HG03460 (cell line): ENCODE results near the gene BRIP1.
"Not testable (repeated sequence)": the region's sequence is repeated elsewhere in the genome, so short reads cannot be mapped to it uniquely, and the experiment has no call there.

Experiments
- ATAC-seq: cut with Tn5 transposase; IDR thresholded peaks from one replicate; pipeline ENCODE4 v1.9.1; 2021; ENCODE audit not compliant: unreplicated experiment

Gene BRIP1

DNA sequence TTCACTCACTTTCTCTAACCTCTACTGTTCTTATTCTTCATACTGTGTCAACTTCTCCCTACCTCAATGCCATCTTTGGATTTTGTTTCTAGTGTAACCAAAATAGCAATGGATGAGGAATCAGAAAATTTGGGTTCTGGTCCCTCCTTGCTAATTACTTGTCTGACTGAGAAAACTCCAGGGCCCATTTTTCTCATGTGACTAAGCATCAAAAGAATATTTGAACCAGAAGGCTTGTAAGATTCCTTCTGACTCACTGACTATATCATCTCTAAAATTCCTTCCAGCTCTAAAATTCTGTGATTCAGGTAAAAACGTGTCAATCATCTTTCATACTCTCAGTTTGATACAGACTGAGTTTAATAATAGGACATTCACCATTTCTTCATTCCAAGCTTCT lies 57.9 kb downstream of the BRIP1 start:
- ATAC-seq = no peak

DNA sequence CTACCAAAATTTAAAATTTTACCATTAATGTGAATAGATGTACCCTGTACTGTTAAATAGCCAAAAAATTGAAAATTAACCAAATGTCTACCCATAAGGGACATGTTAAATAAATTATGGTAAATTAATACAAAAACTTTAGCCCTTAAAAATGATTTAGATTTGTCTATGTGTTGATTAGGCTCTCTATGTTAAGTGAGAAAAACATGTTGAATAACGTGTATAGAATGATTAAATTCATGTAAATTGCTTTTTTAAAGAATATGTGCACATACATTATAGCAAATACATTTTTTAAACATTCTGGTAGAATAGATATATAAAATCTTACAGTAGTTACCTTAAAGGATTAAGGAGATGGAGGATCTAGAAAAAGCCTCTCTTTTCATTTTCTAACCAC lies 59.5 kb downstream of the BRIP1 start:
- no peak for ATAC-seq

DNA sequence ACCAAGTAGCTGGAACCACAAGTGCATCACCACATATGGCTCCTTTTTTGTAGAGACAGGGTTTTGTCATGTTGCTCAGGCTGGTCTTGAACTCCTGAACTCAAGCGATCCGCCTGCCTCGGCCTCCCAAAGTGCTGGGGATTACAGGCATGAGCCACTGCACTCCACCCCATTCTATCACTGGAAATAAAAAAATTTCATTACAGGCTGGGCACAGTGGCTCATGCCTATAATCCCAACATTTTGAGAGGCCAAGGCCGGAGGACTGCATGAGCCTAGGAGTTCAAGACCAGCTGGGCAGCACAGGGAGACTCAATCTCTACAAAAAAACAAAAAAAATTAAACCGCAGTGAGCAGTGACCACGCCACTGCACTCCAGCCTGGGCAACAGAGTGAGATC lies 60.1 kb downstream of the BRIP1 start:
- ATAC-seq = no peak

DNA sequence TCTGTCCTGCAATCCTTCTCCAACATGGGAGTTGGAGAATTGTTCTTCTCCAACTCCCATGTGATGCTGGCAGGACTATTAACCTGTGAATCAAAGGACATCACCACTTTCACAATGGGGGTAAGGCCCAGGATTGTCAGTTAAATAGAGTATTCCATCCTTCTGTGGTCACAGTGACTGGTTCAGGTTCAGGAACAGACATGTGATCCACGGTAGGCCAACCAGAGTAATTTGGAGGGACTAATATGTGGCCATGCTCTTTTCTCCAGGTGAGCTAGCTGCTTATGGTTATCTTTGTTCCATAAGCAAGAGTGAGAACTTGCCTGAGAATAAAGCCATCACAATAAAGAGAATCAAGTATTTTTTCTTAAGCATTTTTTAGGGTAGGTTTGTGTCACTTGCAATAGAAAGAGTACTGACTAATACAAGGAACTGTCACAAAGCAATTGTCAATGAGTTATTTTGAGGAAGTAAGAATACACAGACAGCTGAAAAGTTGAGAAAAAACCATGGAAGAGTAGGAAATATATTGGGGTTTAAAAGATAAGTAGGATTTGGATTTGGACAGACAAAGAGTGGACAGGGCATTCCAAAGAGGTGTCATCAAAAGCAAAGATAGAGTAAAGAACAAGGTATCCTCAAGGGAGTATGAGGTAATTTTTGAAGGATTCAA lies 63.4 kb downstream of the BRIP1 start:
- ATAC-seq = no peak

DNA sequence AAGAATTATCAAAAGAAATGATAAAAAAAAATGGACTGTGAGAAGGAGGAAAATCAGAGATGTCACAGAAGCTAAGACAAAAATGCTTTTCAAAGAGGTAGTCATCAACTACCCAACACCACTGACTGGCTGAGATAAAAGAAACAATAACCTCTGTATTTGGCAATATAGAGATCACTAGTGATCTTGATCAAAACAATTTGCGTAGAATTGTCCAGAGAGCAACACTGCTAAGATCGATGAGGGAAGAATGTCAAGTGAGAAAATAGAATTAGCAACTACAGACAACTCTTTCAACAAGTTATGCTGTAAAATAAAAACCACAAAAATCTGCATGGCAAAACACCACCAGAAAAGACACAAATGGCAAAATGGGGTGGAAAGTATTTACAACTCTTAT lies 66.0 kb downstream of the BRIP1 start:
- ATAC-seq = no peak

DNA sequence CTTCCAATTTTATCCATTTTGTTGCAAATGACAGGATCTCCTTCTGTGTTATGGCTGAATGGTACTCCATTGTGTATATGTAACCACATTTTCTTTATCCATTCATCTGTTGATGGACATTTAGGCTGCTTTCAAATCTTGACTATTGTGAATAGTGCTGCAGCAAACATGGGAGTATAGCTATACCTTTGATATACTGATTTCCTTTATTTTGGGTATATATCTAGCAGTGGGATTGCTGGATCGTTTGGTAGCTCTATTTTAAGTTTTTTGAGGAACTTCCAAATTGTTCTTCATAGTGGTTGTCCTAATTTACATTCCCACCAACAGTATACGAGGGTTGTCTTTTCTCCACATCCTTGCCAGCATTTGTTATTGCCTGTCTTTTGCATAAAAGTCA lies 67.8 kb downstream of the BRIP1 start:
- ATAC-seq = no peak

DNA sequence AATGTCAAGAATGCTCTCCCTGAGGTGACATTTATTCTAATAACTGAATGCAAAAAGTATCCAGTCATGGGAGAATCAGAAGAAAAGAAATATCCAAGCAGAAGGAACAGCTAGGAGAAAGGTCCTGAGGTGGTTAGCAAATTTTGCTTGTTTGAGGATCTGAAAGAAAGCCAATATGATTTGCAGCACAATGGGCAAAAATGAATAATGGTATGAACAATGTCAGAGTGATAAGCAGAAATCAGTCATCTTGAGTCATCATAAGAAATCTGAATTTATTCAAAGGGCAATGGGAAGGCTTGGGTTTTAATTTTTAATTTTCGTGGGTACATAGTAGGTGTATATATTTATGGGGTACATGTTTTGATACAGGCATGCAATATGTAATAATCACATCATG lies 68.5 kb downstream of the BRIP1 start:
- no peak for ATAC-seq

DNA sequence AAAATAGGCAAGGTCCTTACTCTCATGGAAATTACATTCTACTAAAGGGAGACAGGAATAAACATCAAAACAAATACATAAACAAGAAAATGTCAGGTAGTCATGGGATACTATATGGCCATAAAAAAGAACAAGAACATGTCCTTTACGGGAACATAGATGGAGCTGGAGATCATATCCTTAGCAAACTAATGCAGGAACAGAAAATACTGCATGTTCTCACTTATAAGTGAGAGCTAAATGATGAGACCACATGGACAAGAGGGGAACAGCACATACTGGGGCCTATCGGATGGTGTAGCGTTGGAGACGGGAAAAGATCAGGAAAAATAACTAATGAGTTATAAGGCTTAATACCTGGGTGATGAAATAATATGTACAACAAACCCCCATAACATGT lies 69.1 kb downstream of the BRIP1 start:
- ATAC-seq = no peak

DNA sequence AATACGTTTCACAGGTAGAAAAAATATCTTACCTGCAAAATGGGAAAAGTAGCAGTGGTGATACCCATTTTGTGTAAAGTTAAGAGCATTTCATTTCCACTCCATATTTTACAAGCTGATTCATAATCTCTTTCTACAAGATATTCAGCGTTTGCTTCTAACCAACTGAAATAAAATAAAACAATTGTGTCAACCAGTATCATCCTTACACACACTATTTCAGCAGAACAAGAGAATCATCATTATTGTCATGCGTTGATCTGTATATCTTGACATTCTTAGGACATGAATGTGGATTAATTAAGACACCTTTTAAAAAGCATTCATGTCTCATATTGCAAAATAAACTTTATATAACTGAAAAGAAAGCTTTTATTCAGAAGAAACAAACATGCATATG lies 69.8 kb downstream of the BRIP1 start:
- no peak for ATAC-seq

DNA sequence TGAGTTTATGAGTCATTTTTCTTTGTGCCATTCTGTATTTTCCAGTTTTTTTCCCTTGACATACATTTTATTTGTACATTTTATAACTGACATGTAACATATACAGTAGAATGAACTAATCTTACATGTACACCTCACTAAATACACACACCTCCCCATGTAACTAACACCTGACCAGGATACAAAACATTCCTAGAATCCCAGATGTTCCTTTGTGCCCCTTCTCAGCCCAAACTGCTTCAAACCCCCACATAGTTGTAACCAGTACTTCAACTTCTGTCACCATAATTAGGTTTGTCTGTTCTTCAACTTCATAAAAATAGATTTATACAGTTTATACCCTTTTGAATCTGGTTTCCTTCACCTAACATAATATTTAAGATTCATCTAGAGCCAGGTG lies 73.5 kb downstream of the BRIP1 start:
- ATAC-seq = no peak

DNA sequence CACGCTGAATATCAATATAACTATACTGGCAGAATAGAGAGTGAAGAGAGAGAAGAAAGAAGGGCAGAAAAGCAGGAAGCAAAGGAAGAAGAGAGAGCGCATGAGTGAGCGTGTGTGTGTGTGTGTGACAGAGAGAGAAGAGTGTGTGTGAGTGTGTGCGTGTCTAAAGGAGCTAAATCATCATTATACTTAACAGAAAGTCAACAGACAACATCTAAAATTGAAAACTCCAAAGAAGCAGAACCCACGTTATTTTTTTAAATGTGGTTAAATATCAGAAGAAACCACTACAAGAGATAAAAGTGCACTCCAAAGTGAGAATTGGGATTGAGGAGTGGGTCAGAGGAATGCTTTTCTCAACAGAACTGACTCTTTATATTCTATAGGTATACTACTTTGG lies 77.2 kb downstream of the BRIP1 start:
- ATAC-seq = no peak

DNA sequence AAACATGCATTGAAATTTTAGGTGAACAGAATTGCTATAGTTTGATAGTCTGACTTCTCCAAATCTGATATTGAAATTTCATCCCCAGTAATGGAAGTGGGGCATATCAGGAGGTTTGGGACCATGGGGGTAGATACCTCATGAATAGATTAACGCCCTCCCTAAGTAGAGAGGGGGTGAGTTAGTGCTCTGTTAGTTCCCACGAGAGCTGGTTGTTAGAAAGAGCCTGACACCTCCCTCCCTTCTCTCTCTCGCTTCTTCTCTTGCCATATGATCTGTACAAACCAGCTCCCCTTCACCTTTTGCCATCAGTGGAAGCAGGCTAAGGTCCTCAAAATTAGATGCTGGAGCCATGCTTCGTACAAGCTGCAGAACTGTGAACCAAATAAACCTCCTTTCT lies 78.8 kb downstream of the BRIP1 start:
- ATAC-seq = no peak

DNA sequence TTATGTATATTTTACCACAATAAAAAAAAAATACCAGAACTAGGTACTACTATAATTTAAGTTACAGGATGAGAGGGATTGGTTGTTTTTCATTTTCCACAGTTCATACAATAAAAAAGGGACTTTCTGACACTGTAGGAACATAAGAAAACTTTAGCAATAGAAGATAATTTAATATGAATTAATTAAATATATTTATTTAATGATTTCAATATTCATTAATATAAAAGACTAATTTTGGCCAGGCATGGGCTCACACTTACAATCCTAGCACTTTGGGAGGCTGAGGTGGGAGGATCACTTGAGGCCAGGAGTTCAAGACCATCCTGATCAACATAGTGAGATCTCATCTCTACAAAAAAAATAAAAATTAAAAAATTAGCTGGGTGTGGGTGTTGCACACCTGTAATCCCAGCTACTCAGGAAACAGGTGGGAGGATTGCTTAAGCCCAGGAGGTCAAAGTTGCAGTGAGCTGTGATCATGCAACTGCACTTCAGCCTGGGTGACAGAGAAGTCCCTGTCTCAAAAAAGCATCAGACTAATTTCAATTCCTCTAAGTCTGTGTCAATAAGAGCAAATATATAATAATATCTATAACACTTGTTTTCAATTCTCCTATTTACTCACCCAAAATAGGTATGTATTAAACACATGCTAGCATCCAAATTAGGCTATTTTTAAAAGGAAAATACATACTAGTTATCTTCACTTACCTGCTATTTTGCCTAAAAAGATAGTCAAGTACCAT lies 79.6 kb downstream of the BRIP1 start:
- ATAC-seq = no peak

DNA sequence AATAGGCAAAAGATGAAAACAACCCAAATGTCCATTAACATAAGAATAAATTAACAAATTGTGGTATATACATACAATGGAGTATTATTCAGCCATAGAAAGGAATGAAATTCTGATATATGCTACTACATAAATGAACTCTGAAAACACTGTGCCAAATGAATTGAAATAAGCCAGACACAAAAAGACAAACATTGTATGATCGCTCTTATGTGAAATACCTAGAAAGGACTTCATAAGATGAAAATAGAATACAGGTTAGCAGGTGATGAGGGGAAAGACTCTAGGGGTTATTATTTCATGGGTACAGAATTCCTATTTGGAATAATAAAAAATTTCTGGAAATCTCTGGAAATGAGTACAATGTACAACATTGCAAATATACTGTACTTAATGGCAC lies 80.2 kb downstream of the BRIP1 start:
- ATAC-seq = no peak

DNA sequence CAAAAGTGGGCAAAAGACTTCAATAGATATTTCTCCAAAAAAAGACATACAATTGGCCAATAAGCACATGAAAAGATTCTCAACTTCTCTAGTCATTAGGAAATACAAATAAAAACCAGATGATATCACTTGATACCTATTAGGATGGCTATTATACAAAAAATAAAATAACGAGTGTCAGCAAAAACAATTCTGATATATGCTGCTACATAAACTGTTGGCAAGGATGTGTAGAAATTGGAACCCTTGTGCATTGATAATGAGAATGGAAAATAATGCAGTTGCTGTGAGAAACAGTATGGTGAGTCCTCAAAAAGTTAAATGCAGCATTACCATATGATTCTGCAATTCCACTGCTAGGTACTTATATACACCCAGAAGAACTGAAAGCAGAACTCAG lies 80.6 kb downstream of the BRIP1 start:
- ATAC-seq = no peak

DNA sequence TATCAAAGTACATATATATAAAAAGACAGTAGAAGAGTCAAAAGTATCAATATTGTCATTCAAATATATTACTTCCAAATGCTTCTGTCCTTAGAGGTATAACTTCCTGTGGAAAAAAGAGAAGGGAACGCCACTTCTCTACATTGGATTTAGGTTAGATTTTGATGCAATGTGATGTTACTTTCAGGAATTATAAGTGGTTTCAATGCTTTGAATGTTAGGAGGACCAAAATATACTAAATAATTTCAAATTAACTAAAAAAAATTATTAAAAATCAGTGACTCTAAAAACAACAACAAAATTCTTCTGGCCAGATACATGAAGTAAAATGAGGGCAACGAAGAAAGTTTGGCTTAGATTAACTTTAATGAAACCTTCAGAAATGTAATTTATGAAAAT lies 88.0 kb downstream of the BRIP1 start:
- no peak for ATAC-seq

DNA sequence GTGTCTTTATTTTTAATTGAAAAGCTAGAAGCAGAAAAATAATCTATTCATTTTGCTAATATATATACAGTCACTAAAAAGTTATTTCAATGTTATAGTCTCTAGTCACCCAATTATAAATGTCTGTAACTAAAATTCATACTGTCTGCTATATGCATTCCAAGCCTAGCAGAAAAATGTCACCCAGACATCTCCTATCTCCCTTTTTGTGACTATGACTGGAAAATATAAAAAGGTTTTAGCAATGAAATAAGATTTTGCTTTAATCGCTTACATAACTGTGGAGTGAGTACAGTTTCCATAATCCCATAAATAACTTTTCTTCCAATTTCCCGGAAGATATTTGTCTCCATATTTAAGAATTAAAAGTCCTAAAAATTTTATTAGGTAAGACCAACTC lies 88.6 kb downstream of the BRIP1 start:
- ATAC-seq = no peak

DNA sequence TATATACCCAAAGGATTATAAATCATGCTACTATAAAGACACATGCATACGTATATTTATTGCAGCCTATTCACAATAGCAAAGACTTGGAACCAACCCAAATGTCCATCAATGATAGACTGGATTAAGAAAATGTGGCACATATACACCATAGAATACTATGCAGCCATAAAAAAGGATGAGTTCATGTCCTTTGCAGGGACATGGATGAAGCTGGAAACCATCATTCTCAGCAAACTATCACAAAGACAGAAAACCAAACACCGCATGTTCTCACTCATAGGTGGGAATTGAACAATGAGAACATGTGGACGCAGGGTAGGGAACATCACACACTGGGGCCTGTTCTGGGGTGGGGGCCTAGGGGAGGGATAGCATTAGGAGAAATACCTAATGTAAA lies 89.2 kb downstream of the BRIP1 start:
- not testable (repeated sequence) for ATAC-seq

DNA sequence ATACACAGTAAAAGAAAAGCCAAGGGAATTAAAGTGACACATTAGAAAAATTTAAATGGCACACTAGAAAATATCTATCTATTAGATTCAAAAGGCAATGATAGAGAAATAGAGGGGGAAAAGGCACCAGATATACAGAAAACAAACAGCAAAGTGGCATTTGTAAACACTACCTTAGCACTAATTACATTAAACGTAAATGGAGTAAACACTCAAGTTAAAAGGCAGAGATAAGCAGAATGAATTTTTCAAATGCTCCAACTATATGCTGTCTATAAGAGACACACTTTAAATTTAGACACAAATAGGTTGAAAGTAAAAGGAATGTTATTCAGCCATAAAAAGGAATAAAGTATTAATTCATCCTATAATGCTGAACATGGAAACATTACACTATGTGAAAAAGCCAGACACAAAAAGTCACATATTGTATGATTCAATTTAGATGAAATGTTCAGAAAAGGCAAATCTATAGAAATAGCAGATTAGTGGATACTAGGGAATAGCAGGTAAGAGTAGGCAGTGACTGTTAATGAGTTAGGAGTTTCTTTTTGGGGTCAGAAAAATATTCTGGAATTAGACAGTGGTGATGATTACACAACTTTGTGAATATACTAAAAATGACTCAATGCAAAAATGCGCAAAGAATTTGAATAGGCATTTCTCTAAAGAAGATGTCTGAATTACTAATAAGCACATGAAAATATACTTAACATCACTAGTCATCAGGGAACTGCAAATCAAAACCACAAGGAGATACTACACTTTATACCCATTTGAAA lies 92.4 kb downstream of the BRIP1 start:
- no peak for ATAC-seq

DNA sequence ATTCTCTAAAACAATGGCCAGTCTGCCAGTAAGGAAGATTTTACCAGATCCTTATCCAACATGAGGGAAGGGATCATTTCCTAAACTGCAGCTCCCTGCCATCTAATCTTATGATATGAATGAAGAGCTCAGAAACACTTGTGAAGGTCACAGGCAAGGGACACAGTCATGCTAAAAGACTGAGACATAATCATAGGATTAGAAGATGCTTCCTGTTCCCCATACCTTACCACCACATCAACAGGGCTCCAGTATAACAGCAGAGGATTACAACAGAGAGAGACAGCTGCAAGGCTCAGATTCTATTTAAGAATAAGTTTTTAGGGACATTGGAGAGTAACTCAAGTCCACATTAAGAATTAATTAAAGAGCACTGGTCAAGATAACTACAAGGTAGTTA lies 93.3 kb downstream of the BRIP1 start:
- ATAC-seq = no peak

DNA sequence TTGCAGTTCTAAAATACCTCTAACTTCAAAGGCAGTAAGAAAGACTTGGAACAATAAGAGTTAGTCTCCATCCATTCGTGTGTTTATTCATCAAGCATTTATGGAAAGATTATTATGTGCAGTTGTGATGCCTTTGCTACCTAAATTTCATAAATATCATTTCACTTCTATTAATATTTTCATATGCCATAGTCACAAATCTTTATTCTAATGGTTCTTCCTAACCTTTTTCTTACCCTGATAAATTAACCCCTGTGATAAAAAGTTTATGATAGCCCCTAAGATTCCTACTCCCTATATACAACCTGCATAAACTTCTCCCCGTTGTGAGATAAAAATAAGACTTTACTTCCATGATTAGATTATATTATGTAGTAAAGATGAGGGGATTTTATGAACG lies 94.9 kb downstream of the BRIP1 start:
- ATAC-seq = no peak

DNA sequence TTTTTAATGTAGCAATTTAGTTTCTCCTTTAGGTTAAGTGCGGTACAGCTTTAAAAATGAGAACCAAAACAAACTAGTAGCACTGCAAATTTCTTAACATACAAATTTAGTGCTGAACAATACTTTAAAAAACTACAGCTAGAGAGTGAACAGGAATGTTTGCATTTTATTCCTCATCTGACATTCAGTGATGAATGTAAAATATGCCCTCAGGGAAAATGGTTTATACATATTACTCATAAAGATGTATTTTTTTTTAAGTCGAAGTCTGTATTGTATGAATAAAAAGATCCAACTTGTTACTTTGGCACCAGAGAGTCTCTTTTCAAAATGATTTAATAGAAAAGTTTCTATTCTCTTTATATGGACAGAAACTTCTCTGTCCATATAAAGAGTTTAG lies 96.8 kb downstream of the BRIP1 start:
- no peak for ATAC-seq
